Measurements from ENCODE around the gene C19orf47.

DNA sequence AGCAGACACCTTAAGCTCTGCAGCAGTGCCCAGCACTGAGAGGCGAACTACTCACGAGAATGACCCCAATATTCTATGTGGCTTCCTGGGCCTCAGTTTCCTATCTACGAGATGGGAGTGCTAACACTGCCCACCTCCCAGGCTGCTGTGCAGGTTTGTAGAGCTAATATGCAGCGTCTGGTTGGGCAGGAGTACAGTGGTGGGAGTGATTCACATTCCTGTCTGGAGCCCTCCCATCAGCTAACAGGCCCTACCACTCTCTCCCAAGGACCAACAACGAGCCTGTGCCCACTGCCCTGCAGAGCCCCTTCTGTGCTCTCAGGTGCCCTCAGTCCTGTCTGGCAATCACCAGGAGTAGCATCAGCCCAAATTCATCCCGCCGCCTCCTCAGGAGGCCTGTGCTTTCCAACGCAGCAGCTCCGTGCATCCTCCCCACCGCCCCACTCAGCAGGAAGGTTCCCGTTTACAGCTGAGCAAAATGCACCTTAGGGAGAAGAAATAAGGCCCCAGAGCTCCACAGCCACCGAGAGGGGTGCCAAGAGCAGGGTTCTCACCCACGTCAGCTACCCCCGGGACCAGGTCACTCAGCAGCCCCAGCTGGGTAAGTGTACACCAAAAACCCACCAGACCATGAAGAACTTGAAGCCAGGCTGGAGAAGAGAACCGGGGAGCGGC is 69.7 kb downstream of the C19orf47 start:
- TF ChIP-seq, protein P1, sequence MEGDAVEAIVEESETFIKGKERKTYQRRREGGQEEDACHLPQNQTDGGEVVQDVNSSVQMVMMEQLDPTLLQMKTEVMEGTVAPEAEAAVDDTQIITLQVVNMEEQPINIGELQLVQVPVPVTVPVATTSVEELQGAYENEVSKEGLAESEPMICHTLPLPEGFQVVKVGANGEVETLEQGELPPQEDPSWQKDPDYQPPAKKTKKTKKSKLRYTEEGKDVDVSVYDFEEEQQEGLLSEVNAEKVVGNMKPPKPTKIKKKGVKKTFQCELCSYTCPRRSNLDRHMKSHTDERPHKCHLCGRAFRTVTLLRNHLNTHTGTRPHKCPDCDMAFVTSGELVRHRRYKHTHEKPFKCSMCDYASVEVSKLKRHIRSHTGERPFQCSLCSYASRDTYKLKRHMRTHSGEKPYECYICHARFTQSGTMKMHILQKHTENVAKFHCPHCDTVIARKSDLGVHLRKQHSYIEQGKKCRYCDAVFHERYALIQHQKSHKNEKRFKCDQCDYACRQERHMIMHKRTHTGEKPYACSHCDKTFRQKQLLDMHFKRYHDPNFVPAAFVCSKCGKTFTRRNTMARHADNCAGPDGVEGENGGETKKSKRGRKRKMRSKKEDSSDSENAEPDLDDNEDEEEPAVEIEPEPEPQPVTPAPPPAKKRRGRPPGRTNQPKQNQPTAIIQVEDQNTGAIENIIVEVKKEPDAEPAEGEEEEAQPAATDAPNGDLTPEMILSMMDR (conservative IDR thresholded peaks at IDR 0.05 in 1 of 2, IDR thresholded peaks at IDR 0.05 in 1 of 2; ENCODE audit: low read depth in 1 of 2, low read length in 2 of 2) = no peak
- no peak for TF ChIP-seq EZH2 (IDR thresholded peaks at IDR 0.05; ENCODE audit: low read length, missing control alignments)

Data from fibroblast of lung (primary cell).